Karpas-422 (cell line): ENCODE measurements around the gene PLAGL1. TPM values are rescaled to one million over a fixed set of nuclear protein-coding genes. Genes with fewer than 3 reads are reported as not detected.

ENCODE experiments used
- DNase-seq: peaks from one replicate; pipeline ENCODE4 v3.0.0-alpha.2; 2015
- H2AFZ ChIP-seq: fragments of 200-600 bp; sonication (generic); 2 replicates; pipeline ENCODE4 v1.6.1; 2014; ENCODE audit warnings: antibody characterized with exemption, low read length, mixed read lengths
- H3K27ac ChIP-seq: fragments of 200-600 bp; sonication (generic); 2 replicates; pipeline ENCODE4 v1.5.1; 2014; ENCODE audit warnings: mild to moderate bottlenecking, low read length, moderate library complexity
- H3K27me3 ChIP-seq: fragments of 200-600 bp; sonication (generic); 2 replicates; pipeline ENCODE4 v1.6.1; 2014; ENCODE audit warnings: low read length, mixed read lengths
- H3K36me3 ChIP-seq: fragments of 200-600 bp; sonication (generic); 2 replicates; pipeline ENCODE4 v1.6.1; 2014; ENCODE audit warnings: low read length, mixed read lengths; ENCODE audit not compliant: insufficient read depth
- H3K4me1 ChIP-seq: fragments of 200-600 bp; sonication (generic); 2 replicates; pipeline ENCODE4 v1.6.1; 2014; ENCODE audit warnings: mild to moderate bottlenecking, low read length, mixed read lengths
- H3K4me2 ChIP-seq: fragments of 200-600 bp; sonication (generic); 2 replicates; pipeline ENCODE4 v1.6.1; 2014; ENCODE audit warnings: low read length, low read depth, mild to moderate bottlenecking; ENCODE audit not compliant: poor library complexity, severe bottlenecking
- H3K4me3 ChIP-seq: fragments of 200-600 bp; sonication (generic); 2 replicates; pipeline ENCODE4 v1.5.1; 2014; ENCODE audit warnings: mild to moderate bottlenecking, antibody characterized with exemption, low read length, mixed read lengths
- H3K79me2 ChIP-seq: fragments of 200-600 bp; sonication (generic); 2 replicates; pipeline ENCODE4 v1.6.1; 2014; ENCODE audit warnings: mild to moderate bottlenecking, low read length, mixed read lengths
- H3K9ac ChIP-seq: fragments of 200-600 bp; sonication (generic); 2 replicates; pipeline ENCODE4 v1.6.0; 2014; ENCODE audit warnings: low read length
- H3K9me2 ChIP-seq: fragments of 200-600 bp; sonication (generic), shearing (Covaris generic); replicated peaks from 2 replicates; pipeline ENCODE4 v1.6.0; 2014; ENCODE audit warnings: mild to moderate bottlenecking, low read length, moderate library complexity; ENCODE audit not compliant: insufficient read depth
- H3K9me3 ChIP-seq: fragments of 300-700, 200-600 bp; sonication (generic); 2 replicates; pipeline ENCODE4 v1.6.1; 2014; ENCODE audit warnings: low read length, mixed read lengths
- H4K20me1 ChIP-seq: fragments of 200-600 bp; sonication (generic); 2 replicates; pipeline ENCODE4 v1.6.1; 2014; ENCODE audit warnings: mild to moderate bottlenecking, antibody characterized with exemption, low read length, low read depth; ENCODE audit not compliant: insufficient read depth
- total RNA-seq: library from RNA; depleted of rRNA; stranded (reverse); fragments of >200 nt; shearing (Covaris generic); gene quantifications from 2 replicates; pipeline ENCODE4 v1.2.3, GENCODE V29; 2014; ENCODE audit warnings: low replicate concordance

The PLAGL1 gene
- total RNA-seq, 1 experiment from 2014 or later, result 4.7 TPM

GRCh38 chr6:143957679-143958274 lies 50.3 kb downstream of the PLAGL1 start:
- H3K9ac ChIP-seq, result no peak overlapping the region
- H4K20me1 ChIP-seq, result no peaks in the 10 kb centered on the region
- no peaks in the 10 kb centered on the region for H3K4me1 ChIP-seq
- no peaks in the 10 kb centered on the region for H3K9me3 ChIP-seq
- H3K4me3 ChIP-seq, result no peak overlapping the region
- no peaks in the 10 kb centered on the region for H3K27me3 ChIP-seq
- H3K36me3 ChIP-seq, result no peaks in the 10 kb centered on the region
- H3K9me2 ChIP-seq, result no peaks in the 10 kb centered on the region
- H3K4me2 ChIP-seq, result no peak overlapping the region
- DNase-seq, result no peak
- H3K79me2 ChIP-seq, result no peaks in the 10 kb centered on the region
- H3K27ac ChIP-seq, result no peak overlapping the region
- no peak overlapping the region for H2AFZ ChIP-seq

DNA sequence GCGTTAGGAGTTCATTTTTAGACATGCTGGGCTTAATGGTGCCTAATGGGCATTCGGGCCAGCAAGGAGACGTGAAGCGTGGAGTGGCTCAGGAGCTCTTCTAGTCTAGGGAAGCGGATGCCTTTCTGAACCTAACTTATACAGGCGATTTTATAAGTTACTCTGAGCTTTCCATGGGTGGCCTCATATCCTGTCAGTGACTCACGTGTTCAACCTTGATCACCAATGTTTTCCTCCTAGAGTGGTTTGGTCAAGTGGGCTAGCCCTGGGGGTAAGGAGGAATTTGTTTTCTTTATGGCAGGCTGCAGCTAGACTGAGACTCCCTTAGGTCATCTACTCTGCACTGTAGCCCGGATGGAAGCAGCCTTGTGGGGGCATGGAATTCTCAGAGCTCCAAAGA lies 52.1 kb downstream of the PLAGL1 start:
- no peak for DNase-seq
- Histone ChIP-seq H2AFZ (no peak overlapping the region), H3K27me3 (no peaks in the 10 kb centered on the region), H3K79me2 (no peaks in the 10 kb centered on the region), H3K4me2 (no peak overlapping the region), H3K9me2 (no peaks in the 10 kb centered on the region), H3K9ac (no peak overlapping the region), H4K20me1 (no peaks in the 10 kb centered on the region), H3K4me1 (no peaks in the 10 kb centered on the region), H3K9me3 (no peaks in the 10 kb centered on the region), H3K36me3 (no peaks in the 10 kb centered on the region), H3K27ac (no peak overlapping the region), H3K4me3 (no peak overlapping the region)

GRCh38 chr6:143953922-143954321 lies 54.1 kb downstream of the PLAGL1 start:
- H4K20me1 ChIP-seq, result no peaks in the 10 kb centered on the region
- no peak overlapping the region for H3K27ac ChIP-seq
- no peak overlapping the region for H3K9ac ChIP-seq
- H3K27me3 ChIP-seq, result no peaks in the 10 kb centered on the region
- H3K4me2 ChIP-seq, result no peak overlapping the region
- no peak for DNase-seq
- no peaks in the 10 kb centered on the region for H3K4me1 ChIP-seq
- no peaks in the 10 kb centered on the region for H3K9me2 ChIP-seq
- no peak overlapping the region for H3K4me3 ChIP-seq
- H2AFZ ChIP-seq, result no peak overlapping the region
- no peaks in the 10 kb centered on the region for H3K79me2 ChIP-seq
- no peaks in the 10 kb centered on the region for H3K9me3 ChIP-seq
- H3K36me3 ChIP-seq, result no peaks in the 10 kb centered on the region

DNA sequence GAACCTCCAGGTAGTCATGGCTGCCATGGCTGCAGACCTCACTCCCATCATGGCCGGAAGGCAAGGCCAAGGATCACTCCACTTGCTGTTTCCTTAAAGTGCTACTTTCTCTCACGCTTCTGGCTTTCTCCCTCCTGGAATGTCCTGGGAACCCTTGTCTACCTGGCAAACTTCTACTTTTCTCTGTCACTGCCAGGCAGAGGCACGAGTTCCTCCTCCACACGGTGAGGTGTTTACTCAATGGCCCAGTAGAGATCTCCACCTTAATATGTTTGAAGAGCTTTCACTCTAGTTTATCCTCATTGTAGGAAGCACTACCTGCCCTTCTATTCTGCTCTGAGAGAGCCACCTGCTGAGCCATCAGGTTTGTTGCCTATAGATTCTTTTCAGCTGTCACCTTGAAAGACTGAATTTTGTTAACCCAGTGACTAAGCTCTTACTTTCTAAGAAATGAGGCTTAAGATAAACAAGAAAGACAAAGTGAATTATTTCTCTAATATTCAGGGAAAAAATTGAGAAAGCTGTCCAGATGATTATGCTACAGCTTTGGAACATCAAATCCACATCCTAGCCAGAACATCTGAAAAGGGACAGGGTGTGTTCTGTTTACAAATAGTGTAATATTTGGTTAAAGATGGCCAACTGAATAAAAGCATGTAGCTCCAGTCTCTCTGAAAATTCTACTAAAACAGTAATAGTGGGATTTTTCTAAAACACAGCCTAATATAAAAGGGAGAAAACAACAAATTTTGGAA lies 54.9 kb downstream of the PLAGL1 start:
- no peaks in the 10 kb centered on the region for H3K4me1 ChIP-seq
- no peaks in the 10 kb centered on the region for H3K36me3 ChIP-seq
- H3K4me2 ChIP-seq, result no peak overlapping the region
- H3K79me2 ChIP-seq, result no peaks in the 10 kb centered on the region
- H4K20me1 ChIP-seq, result no peaks in the 10 kb centered on the region
- H2AFZ ChIP-seq, result no peak overlapping the region
- no peak overlapping the region for H3K9ac ChIP-seq
- H3K4me3 ChIP-seq, result no peak overlapping the region
- H3K9me2 ChIP-seq, result no peaks in the 10 kb centered on the region
- no peak for DNase-seq
- H3K27me3 ChIP-seq, result no peaks in the 10 kb centered on the region
- H3K27ac ChIP-seq, result no peak overlapping the region
- H3K9me3 ChIP-seq, result no peaks in the 10 kb centered on the region

DNA sequence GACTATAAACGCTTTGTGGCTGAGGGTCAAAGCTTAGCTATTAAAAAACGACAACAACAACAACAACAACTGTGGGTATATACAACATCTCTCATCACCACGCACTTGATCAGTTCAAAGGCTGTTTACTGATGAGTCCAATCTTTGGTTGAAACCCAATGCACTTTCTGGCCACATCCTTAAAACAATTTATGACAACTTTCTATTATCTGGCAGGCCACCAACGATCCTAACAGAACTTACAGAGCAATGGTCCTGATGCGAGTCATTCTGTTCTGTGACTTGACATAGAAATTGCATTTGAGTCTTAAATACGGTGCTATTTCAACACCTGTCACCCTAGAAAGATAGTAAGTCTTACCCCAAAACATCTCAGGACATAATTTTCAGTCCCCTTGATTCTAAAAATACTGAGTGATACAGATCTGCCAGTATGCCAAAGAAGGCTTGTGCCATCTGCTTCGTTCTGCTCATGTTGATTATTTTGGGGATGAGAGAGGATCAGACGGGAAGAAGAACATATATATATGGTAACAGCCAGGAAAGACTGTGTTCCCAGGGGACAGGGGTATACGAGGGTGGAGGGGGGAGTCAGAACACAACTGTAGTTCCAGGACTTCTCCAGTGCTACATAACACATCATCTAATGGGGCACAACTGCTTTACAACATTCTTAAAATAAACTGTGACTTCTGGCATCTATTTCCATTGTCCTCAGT lies 55.8 kb downstream of the PLAGL1 start:
- no peaks in the 10 kb centered on the region for H3K36me3 ChIP-seq
- no peak overlapping the region for H3K4me2 ChIP-seq
- no peaks in the 10 kb centered on the region for H3K9me3 ChIP-seq
- H3K79me2 ChIP-seq, result no peaks in the 10 kb centered on the region
- no peak overlapping the region for H3K4me3 ChIP-seq
- no peaks in the 10 kb centered on the region for H3K27me3 ChIP-seq
- H3K9me2 ChIP-seq, result no peaks in the 10 kb centered on the region
- DNase-seq, result no peak
- H4K20me1 ChIP-seq, result no peaks in the 10 kb centered on the region
- no peak overlapping the region for H3K9ac ChIP-seq
- no peak overlapping the region for H2AFZ ChIP-seq
- H3K27ac ChIP-seq, result no peak overlapping the region
- no peaks in the 10 kb centered on the region for H3K4me1 ChIP-seq

GRCh38 chr6:143950875-143951274 lies 57.2 kb downstream of the PLAGL1 start:
- Histone ChIP-seq H3K4me1 (no peaks in the 10 kb centered on the region), H4K20me1 (no peaks in the 10 kb centered on the region), H3K9me3 (no peaks in the 10 kb centered on the region), H3K9ac (no peak overlapping the region), H3K79me2 (no peaks in the 10 kb centered on the region), H3K9me2 (no peaks in the 10 kb centered on the region), H3K36me3 (no peaks in the 10 kb centered on the region), H3K27ac (no peak overlapping the region), H3K4me2 (no peak overlapping the region), H3K4me3 (no peak overlapping the region), H2AFZ (no peak overlapping the region), H3K27me3 (no peaks in the 10 kb centered on the region)
- DNase-seq, result no peak

- Histone ChIP-seq H3K9me2 (no peaks in the 10 kb centered on the region), H3K79me2 (no peaks in the 10 kb centered on the region), H2AFZ (no peak overlapping the region), H3K9me3 (no peaks in the 10 kb centered on the region), H3K4me2 (no peak overlapping the region), H3K4me3 (no peak overlapping the region), H3K27me3 (no peaks in the 10 kb centered on the region), H3K9ac (no peak overlapping the region), H3K36me3 (no peaks in the 10 kb centered on the region), H3K4me1 (no peaks in the 10 kb centered on the region), H3K27ac (no peak overlapping the region), H4K20me1 (no peaks in the 10 kb centered on the region)
- no peak for DNase-seq
These were observed 58.1 kb downstream of the PLAGL1 start for GRCh38 chr6:143949962-143950361.

- H3K9me2 ChIP-seq, result no peaks in the 10 kb centered on the region
- no peaks in the 10 kb centered on the region for H3K9me3 ChIP-seq
- H3K27me3 ChIP-seq, result no peaks in the 10 kb centered on the region
- no peaks in the 10 kb centered on the region for H3K4me1 ChIP-seq
- no peak overlapping the region for H3K9ac ChIP-seq
- no peak overlapping the region for H3K4me2 ChIP-seq
- no peak overlapping the region for H2AFZ ChIP-seq
- no peaks in the 10 kb centered on the region for H4K20me1 ChIP-seq
- DNase-seq, result no peak
- no peaks in the 10 kb centered on the region for H3K36me3 ChIP-seq
- no peak overlapping the region for H3K27ac ChIP-seq
- H3K79me2 ChIP-seq, result no peaks in the 10 kb centered on the region
- H3K4me3 ChIP-seq, result no peak overlapping the region
These were observed 58.5 kb downstream of the PLAGL1 start for GRCh38 chr6:143949535-143949934.
